HepG2 (cell line): ENCODE data around the gene ACOT4. TPM values are rescaled to one million over a fixed set of nuclear protein-coding genes. Genes with fewer than 3 reads are reported as not detected.

Experiments used
- AKNA ChIP-seq: sonication (generic); formaldehyde crosslinking; IDR thresholded peaks from 2 replicates; pipeline ENCODE4 v1.4.0; 2020; ENCODE audit warnings: missing genetic modification reagents, borderline replicate concordance
- ETV5 ChIP-seq: IDR thresholded peaks from 2 replicates; pipeline ENCODE4 v1.6.1; 2018; ENCODE audit warnings: missing biosample characterization, missing genetic modification reagents, inconsistent platforms, borderline replicate concordance
- HDAC1 ChIP-seq: sonication (generic); formaldehyde crosslinking; IDR thresholded peaks from 2 replicates; pipeline ENCODE4 v1.5.1; 2020; ENCODE audit warnings: mild to moderate bottlenecking, missing genetic modification reagents
- HNRNPL ChIP-seq: fragments of 200-400 bp; formaldehyde crosslinking; IDR thresholded peaks from 2 replicates; pipeline ENCODE4 v1.6.1; 2017; ENCODE audit warnings: mild to moderate bottlenecking, low read depth, low read length
- IRF2 ChIP-seq: IDR thresholded peaks from 2 replicates; pipeline ENCODE4 v1.6.1; 2018; ENCODE audit warnings: missing genetic modification reagents, missing compliant biosample characterization
- KDM2A ChIP-seq: sonication (generic); formaldehyde crosslinking; IDR thresholded peaks from 2 replicates; pipeline ENCODE4 v1.4.0; 2020; ENCODE audit warnings: low read depth, missing genetic modification reagents, borderline replicate concordance
- MAFG ChIP-seq: sonication (generic); formaldehyde crosslinking; IDR thresholded peaks from 2 replicates; pipeline ENCODE4 v1.5.1; 2020; ENCODE audit warnings: mild to moderate bottlenecking, missing genetic modification reagents
- NFIB ChIP-seq: sonication (generic); formaldehyde crosslinking; IDR thresholded peaks from 2 replicates; pipeline ENCODE4 v1.9.0; 2021; ENCODE audit warnings: missing genetic modification reagents, mild to moderate bottlenecking, borderline replicate concordance
- SP140L ChIP-seq: sonication (generic); formaldehyde crosslinking; IDR thresholded peaks from 2 replicates; pipeline ENCODE4 v1.4.0; 2020; ENCODE audit warnings: missing genetic modification reagents, borderline replicate concordance
- ZFP36L1 ChIP-seq: sonication (generic); formaldehyde crosslinking; IDR thresholded peaks from 2 replicates; pipeline ENCODE4 v1.8.0; 2022; ENCODE audit warnings: mild to moderate bottlenecking, missing genetic modification reagents, moderate library complexity
- ZFYVE20 ChIP-seq: sonication (generic); formaldehyde crosslinking; IDR thresholded peaks from 2 replicates; pipeline ENCODE4 v1.8.0; 2023; ENCODE audit warnings: low read depth, mild to moderate bottlenecking, moderate library complexity, missing genetic modification reagents, borderline replicate concordance
- ZIK1 ChIP-seq: sonication (generic); formaldehyde crosslinking; IDR thresholded peaks from 2 replicates; pipeline ENCODE4 v1.5.0; 2020; ENCODE audit warnings: mild to moderate bottlenecking, low read depth, missing genetic modification reagents, borderline replicate concordance
- ZNF230 ChIP-seq: sonication (generic); formaldehyde crosslinking; IDR thresholded peaks from 2 replicates; pipeline ENCODE4 v1.4.0; 2020; ENCODE audit warnings: mild to moderate bottlenecking, missing genetic modification reagents
- ZNF460 ChIP-seq: sonication (generic); formaldehyde crosslinking; IDR thresholded peaks from 2 replicates; pipeline ENCODE4 v1.5.1; 2020; ENCODE audit warnings: missing genetic modification reagents, mild to moderate bottlenecking, borderline replicate concordance
- ZNF552 ChIP-seq: sonication (generic); formaldehyde crosslinking; IDR thresholded peaks from 2 replicates; pipeline ENCODE4 v1.9.0; 2022; ENCODE audit warnings: missing genetic modification reagents, mild to moderate bottlenecking, borderline replicate concordance
- ZNF761 ChIP-seq: sonication (generic); formaldehyde crosslinking; conservative IDR thresholded peaks from 2 replicates; pipeline ENCODE4 v1.4.0; 2020; ENCODE audit warnings: mild to moderate bottlenecking, missing genetic modification reagents
- ZUFSP ChIP-seq: sonication (generic); formaldehyde crosslinking; IDR thresholded peaks from 2 replicates; pipeline ENCODE4 v1.9.0; 2021; ENCODE audit warnings: missing genetic modification reagents, mild to moderate bottlenecking, borderline replicate concordance
- polyA plus RNA-seq, 8 experiments: library from polyadenylated mRNA; depleted of rRNA in 3 of 8; stranded (reverse) in 7 of 8; unstranded in 1 of 8; fragments of >200 nt; fragmentation: Illumina TruSeq in 4 of 8; extraction: Trizol in 4 of 8; gene quantifications; 2 replicates each; pipeline versions ENCODE4 v1.2.1 to v1.2.3, GENCODE V29; 2011 to 2016; ENCODE audit warnings: low read depth in 4 of 8, missing spikeins in 1 of 8, mixed read lengths in 1 of 8; ENCODE audit not compliant: insufficient read depth in 1 of 8
- total RNA-seq, 5 experiments: library from RNA; depleted of rRNA; stranded (reverse); fragments of >200 nt; fragmentation: Illumina TruSeq; extraction: Trizol; gene quantifications; 2 replicates each; pipeline ENCODE4 v1.2.3, GENCODE V29; 2016; ENCODE audit warnings: low read depth in 1 of 5

ACOT4 gene
- total and polyA plus RNA-seq, 2 of the 13 experiments (the other 11 are each of a cell fraction or from before 2014, with no cell fraction given), result 0.04 to 0.05 TPM

- TF ChIP-seq ZIK1 (CRISPR knock-in tag), result no peak
- no peak; the same call in 1 of the 2 replicates for TF ChIP-seq ZNF460 (CRISPR knock-in tag)
- TF ChIP-seq MAFG (CRISPR knock-in tag), result no peak
- no peak for TF ChIP-seq ZFP36L1 (CRISPR knock-in tag)
- no peak for TF ChIP-seq IRF2
- peak; percentile 80 for TF ChIP-seq HDAC1 (CRISPR knock-in tag)
- no peak for TF ChIP-seq ETV5 (CRISPR knock-in tag)
- no peak for TF ChIP-seq ZUFSP (CRISPR knock-in tag)
- TF ChIP-seq AKNA (CRISPR knock-in tag), result no peak
- peak; percentile 54; the same call in 1 of the 2 replicates for TF ChIP-seq KDM2A (CRISPR knock-in tag)
- no peak for TF ChIP-seq ZNF230 (CRISPR knock-in tag)
- no peak for TF ChIP-seq ZNF552 (CRISPR knock-in tag)
- TF ChIP-seq SP140L (CRISPR knock-in tag), result no peak
- TF ChIP-seq ZFYVE20, result no peak
- TF ChIP-seq NFIB, result no peak
- 0 out of 2 replicates have a peak, but pooled peaks have one; percentile 16 for TF ChIP-seq ZNF761
- TF ChIP-seq HNRNPL, result 0 out of 2 replicates have a peak, but pooled peaks have one; percentile 34
Observed at GRCh38 chr14:73644531-73645247, 53.0 kb downstream of the ACOT4 start, which contains the start of gene DNAL1 (continued).
